CD4-positive, alpha-beta T cell treated with Interferon alpha-2 for 1 hour (primary cell): ENCODE measurements around the gene KCNIP4.

ENCODE experiments used
- DNase-seq, 2 donors: peaks; one replicate each; pipeline ENCODE4 v3.0.0-alpha.2; 2020 to 2022

KCNIP4 gene

GRCh38 chr4:21552455-21552854, 396.1 kb downstream of the KCNIP4 start:
- DNase-seq, result no peak

- DNase-seq, result no peak
Measured at GRCh38 chr4:21544955-21545354, 403.6 kb downstream of the KCNIP4 start.

GRCh38 chr4:21544415-21544814, 404.2 kb downstream of the KCNIP4 start:
- no peak for DNase-seq

- DNase-seq, result no peak
Measured at GRCh38 chr4:21543514-21543913, 405.1 kb downstream of the KCNIP4 start.

GRCh38 chr4:21535898-21536297, 412.7 kb downstream of the KCNIP4 start:
- DNase-seq, result no peak

- no peak for DNase-seq
Measured at GRCh38 chr4:21531048-21531447, 417.5 kb downstream of the KCNIP4 start.

- DNase-seq, result no peak
Measured at GRCh38 chr4:21529214-21529613, 419.4 kb downstream of the KCNIP4 start.

- DNase-seq, result no peak
Measured at GRCh38 chr4:21522296-21522695, 426.3 kb downstream of the KCNIP4 start.

- DNase-seq, result no peak
Measured at GRCh38 chr4:21517126-21517859, 431.3 kb downstream of the KCNIP4 start.

- DNase-seq, result no peak
Measured at GRCh38 chr4:21514022-21514694, 434.4 kb downstream of the KCNIP4 start.

- DNase-seq, result no peak
Measured at GRCh38 chr4:21512353-21512752, 436.2 kb downstream of the KCNIP4 start.

- DNase-seq, result no peak
Measured at GRCh38 chr4:21507439-21507838, 441.1 kb downstream of the KCNIP4 start.

GRCh38 chr4:21490682-21491081, 457.9 kb downstream of the KCNIP4 start:
- no peak for DNase-seq

- no peak for DNase-seq
Measured at GRCh38 chr4:21476757-21477156, 471.8 kb downstream of the KCNIP4 start.

GRCh38 chr4:21474195-21474594, 474.4 kb downstream of the KCNIP4 start:
- no peak for DNase-seq

GRCh38 chr4:21470535-21470934, 478.0 kb downstream of the KCNIP4 start:
- no peak for DNase-seq

GRCh38 chr4:21469438-21470300, 478.9 kb downstream of the KCNIP4 start:
- no peak for DNase-seq

- no peak for DNase-seq
Measured at GRCh38 chr4:21467551-21467950, 481.0 kb downstream of the KCNIP4 start.

- no peak for DNase-seq
Measured at GRCh38 chr4:21457086-21457840, 491.3 kb downstream of the KCNIP4 start.

- DNase-seq, result no peak
Measured at GRCh38 chr4:21454831-21455230, 493.7 kb downstream of the KCNIP4 start.

- DNase-seq, result no peak
Measured at GRCh38 chr4:21454201-21454600, 494.4 kb downstream of the KCNIP4 start.

GRCh38 chr4:21452931-21453330, 495.6 kb downstream of the KCNIP4 start:
- DNase-seq, result no peak

- no peak for DNase-seq
Measured at GRCh38 chr4:21451032-21451431, 497.5 kb downstream of the KCNIP4 start.
